Upper lobe of left lung (tissue), 4 donors: Measurements from ENCODE around the gene ATL3.

Experiments
- CTCF ChIP-seq, 6 experiments: fragments of 450-650 bp in 4 of 6; fragments of 200-600 bp in 2 of 6; sonication (generic) in 2 of 6; IDR thresholded peaks; one replicate each; pipeline ENCODE4 v1.5.1; 2016 to 2019; ENCODE audit warnings: antibody characterized with exemption in 6 of 6
- EP300 ChIP-seq, 4 donors: sonication (generic); formaldehyde crosslinking; IDR thresholded peaks; one replicate each; pipeline ENCODE4 v1.5.1; 2017; ENCODE audit warnings: antibody characterized with exemption in 4 of 4, control low read depth in 2 of 4
- POLR2AphosphoS5 ChIP-seq, 2 donors: sonication (generic); formaldehyde crosslinking; IDR thresholded peaks; one replicate each; pipeline ENCODE4 v1.5.1; 2017; ENCODE audit warnings: antibody characterized with exemption in 2 of 2

GRCh38 chr11:63682066-63683021 lies 11.2 kb upstream of the ATL3 start:
- TF ChIP-seq CTCF (IDR thresholded peaks at IDR 0.05) (peak in 4 of 6 experiments; percentile 16 to 52 (median 42)), POLR2AphosphoS5 (IDR thresholded peaks at IDR 0.05) (no peak), EP300 (IDR thresholded peaks at IDR 0.05) (no peak)
